Suprapubic skin (tissue), 4 donors: ENCODE data around the gene CLIP1. TPM values are rescaled to one million over a fixed set of nuclear protein-coding genes. Genes with fewer than 3 reads are reported as not detected.

ENCODE experiments used
- DNase-seq, 2 donors: peaks; one replicate each; pipeline ENCODE4 v3.0.0-alpha.2; 2019; ENCODE audit warnings: low spot score in 2 of 2
- H3K27ac ChIP-seq: fragments of 200-600 bp; sonication (generic); one replicate; pipeline ENCODE4 v1.5.1; 2019
- H3K27me3 ChIP-seq: fragments of 200-600 bp; sonication (generic); one replicate; pipeline ENCODE4 v1.5.1; 2019
- H3K36me3 ChIP-seq: fragments of 200-600 bp; sonication (generic); one replicate; pipeline ENCODE4 v1.5.1; 2019
- H3K4me1 ChIP-seq: fragments of 200-600 bp; sonication (generic); one replicate; pipeline ENCODE4 v1.5.1; 2019
- H3K4me3 ChIP-seq: fragments of 200-600 bp; sonication (generic); one replicate; pipeline ENCODE4 v1.5.1; 2019; ENCODE audit warnings: mild to moderate bottlenecking
- H3K9me3 ChIP-seq: fragments of 200-600 bp; sonication (generic); one replicate; pipeline ENCODE4 v1.5.1; 2019
- CTCF ChIP-seq, 2 donors: fragments of 200-600 bp in 1 of 2; fragments of 450-650 bp in 1 of 2; sonication (generic) in 1 of 2; IDR thresholded peaks; one replicate each; pipeline ENCODE4 v1.5.1; 2016 to 2019; ENCODE audit warnings: antibody characterized with exemption in 2 of 2, mild to moderate bottlenecking in 1 of 2, moderate library complexity in 1 of 2
- EP300 ChIP-seq: sonication (generic); formaldehyde crosslinking; IDR thresholded peaks from one replicate; pipeline ENCODE4 v1.6.1; 2017; ENCODE audit warnings: antibody characterized with exemption
- POLR2A ChIP-seq, 2 donors: fragments of 450-650 bp; IDR thresholded peaks; one replicate each; pipeline ENCODE4 v1.6.1; 2017; ENCODE audit warnings: antibody characterized with exemption in 2 of 2, mild to moderate bottlenecking in 2 of 2, moderate library complexity in 2 of 2
- POLR2AphosphoS5 ChIP-seq, 3 donors: sonication (generic); formaldehyde crosslinking; IDR thresholded peaks; one replicate each; pipeline ENCODE4 v1.6.1; 2017; ENCODE audit warnings: antibody characterized with exemption in 3 of 3
- WGBS: methylation state at CpG from one replicate; pipeline ENCODE4 v1.1.5; 2018; 5-methylcytosine and 5-hydroxymethylcytosine counted together
- total RNA-seq, 4 donors: library from RNA; depleted of rRNA; stranded (reverse); fragments of >200 nt; gene quantifications; one replicate each; pipeline ENCODE4 v1.1.0, GENCODE V29; 2016

The CLIP1 gene
- total RNA-seq, 4 donors from 2014 or later: 107 to 170 (median 149) TPM

GRCh38 chr12:122245553-122245952, 176.9 kb downstream of the CLIP1 start:
- Histone ChIP-seq H3K27me3 (no peaks in the 10 kb centered on the region), H3K4me3 (no peak overlapping the region), H3K9me3 (no peaks in the 10 kb centered on the region), H3K36me3 (peaks cover 63% of the 10 kb centered on the region), H3K27ac (no peak overlapping the region), H3K4me1 (no peaks in the 10 kb centered on the region)
- DNase-seq: no peak
- no peak for TF ChIP-seq POLR2AphosphoS5 (IDR thresholded peaks at IDR 0.05)
- TF ChIP-seq CTCF (IDR thresholded peaks at IDR 0.05): no peak
- no peak for TF ChIP-seq EP300
- TF ChIP-seq POLR2A (IDR thresholded peaks at IDR 0.05): no peak
- WGBS: 90% methylated on average over 1 of the region's 1 CpG

- no peak overlapping the region for H3K27ac ChIP-seq
- no peaks in the 10 kb centered on the region for H3K4me1 ChIP-seq
- H3K27me3 ChIP-seq: no peaks in the 10 kb centered on the region
- H3K4me3 ChIP-seq: no peak overlapping the region
- H3K9me3 ChIP-seq: no peaks in the 10 kb centered on the region
- TF ChIP-seq POLR2AphosphoS5 (IDR thresholded peaks at IDR 0.05) (no peak), POLR2A (IDR thresholded peaks at IDR 0.05) (no peak), CTCF (IDR thresholded peaks at IDR 0.05) (no peak), EP300 (no peak)
- DNase-seq: no peak
- H3K36me3 ChIP-seq: peaks cover 55% of the 10 kb centered on the region
- WGBS: 74% methylated on average over 11 of the region's 11 CpGs
Observed at GRCh38 chr12:122244565-122245371, 177.7 kb downstream of the CLIP1 start.

GRCh38 chr12:122243965-122244364, 178.5 kb downstream of the CLIP1 start:
- 74% methylated on average over 6 of the region's 6 CpGs for WGBS
- no peak for TF ChIP-seq POLR2A (IDR thresholded peaks at IDR 0.05)
- TF ChIP-seq EP300: no peak
- no peak for TF ChIP-seq POLR2AphosphoS5 (IDR thresholded peaks at IDR 0.05)
- TF ChIP-seq CTCF (IDR thresholded peaks at IDR 0.05): no peak
- H3K36me3 ChIP-seq: peaks cover 51% of the 10 kb centered on the region
- H3K27ac ChIP-seq: no peak overlapping the region
- H3K27me3 ChIP-seq: no peaks in the 10 kb centered on the region
- H3K4me1 ChIP-seq: no peaks in the 10 kb centered on the region
- no peak for DNase-seq
- H3K9me3 ChIP-seq: no peaks in the 10 kb centered on the region
- H3K4me3 ChIP-seq: no peak overlapping the region

- Histone ChIP-seq H3K4me3 (no peak overlapping the region), H3K27me3 (no peaks in the 10 kb centered on the region), H3K36me3 (peaks cover 64% of the 10 kb centered on the region), H3K27ac (no peak overlapping the region), H3K9me3 (no peaks in the 10 kb centered on the region), H3K4me1 (no peaks in the 10 kb centered on the region)
- 85% methylated on average over 5 of the region's 5 CpGs for WGBS
- TF ChIP-seq EP300 (no peak), CTCF (IDR thresholded peaks at IDR 0.05) (no peak), POLR2A (IDR thresholded peaks at IDR 0.05) (no peak), POLR2AphosphoS5 (IDR thresholded peaks at IDR 0.05) (no peak)
- no peak for DNase-seq
Observed at GRCh38 chr12:122238861-122239260, 183.6 kb downstream of the CLIP1 start.

- H3K4me1 ChIP-seq: no peaks in the 10 kb centered on the region
- DNase-seq: peak in 1 of 2 donors; percentile 9
- peaks cover 67% of the 10 kb centered on the region for H3K36me3 ChIP-seq
- no peak overlapping the region for H3K27ac ChIP-seq
- WGBS: 90% methylated on average over 7 of the region's 7 CpGs
- TF ChIP-seq POLR2A (IDR thresholded peaks at IDR 0.05): no peak
- no peak overlapping the region for H3K4me3 ChIP-seq
- H3K9me3 ChIP-seq: no peaks in the 10 kb centered on the region
- H3K27me3 ChIP-seq: no peaks in the 10 kb centered on the region
Observed at GRCh38 chr12:122235741-122236140, 186.7 kb downstream of the CLIP1 start.
